A549 treated with CpdA at 1 μM for 4 hours (cell line): ENCODE data around the gene GRAP2. TPM values are rescaled to one million over a fixed set of nuclear protein-coding genes. Genes with fewer than 3 reads are reported as not detected.

ENCODE experiments used
- total RNA-seq: library from RNA; stranded (reverse); fragments of 200-300 nt; extraction: Qiagen RNA extraction; gene quantifications from 5 replicates; pipeline ENCODE4 v1.2.3, GENCODE V29; 2022; ENCODE audit warnings: low read depth

GRAP2 gene
- total RNA-seq = not detected in 5 replicates

GRCh38 chr22:39900306-39901227 lies at the start of gene GRAP2:
TSS of gene GRAP2 (plus strand) at chr22:39901084. CDS start at chr22:39947107, 46,023 bp downstream.

DNA sequence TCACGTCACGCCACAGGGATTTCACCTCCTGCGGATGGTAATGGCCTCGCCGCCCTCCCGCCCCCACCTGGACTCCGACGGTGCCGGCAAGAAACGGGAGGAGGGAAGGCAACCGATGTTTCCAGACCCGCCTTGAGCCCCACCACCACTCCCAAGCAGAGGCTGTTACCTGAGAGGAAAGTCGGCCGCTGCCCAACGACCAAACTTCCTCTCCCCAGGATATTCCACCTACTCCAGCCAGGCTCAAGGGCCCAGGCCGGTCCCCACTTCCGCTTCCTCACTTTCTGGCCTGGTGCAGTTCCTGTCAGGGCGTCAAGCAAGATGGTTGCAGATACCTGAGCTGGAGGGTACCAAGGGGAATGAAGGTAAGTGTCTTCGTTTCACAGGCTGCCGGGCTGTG lies 7.4 kb upstream of the GRAP2 start, which contains the start of gene ENTHD1:
Gene ENTHD1, minus strand, starts transcription at position 235 of the 400 bp plus-strand sequence. CDS start 6,012 bp downstream, outside the sequence.

DNA sequence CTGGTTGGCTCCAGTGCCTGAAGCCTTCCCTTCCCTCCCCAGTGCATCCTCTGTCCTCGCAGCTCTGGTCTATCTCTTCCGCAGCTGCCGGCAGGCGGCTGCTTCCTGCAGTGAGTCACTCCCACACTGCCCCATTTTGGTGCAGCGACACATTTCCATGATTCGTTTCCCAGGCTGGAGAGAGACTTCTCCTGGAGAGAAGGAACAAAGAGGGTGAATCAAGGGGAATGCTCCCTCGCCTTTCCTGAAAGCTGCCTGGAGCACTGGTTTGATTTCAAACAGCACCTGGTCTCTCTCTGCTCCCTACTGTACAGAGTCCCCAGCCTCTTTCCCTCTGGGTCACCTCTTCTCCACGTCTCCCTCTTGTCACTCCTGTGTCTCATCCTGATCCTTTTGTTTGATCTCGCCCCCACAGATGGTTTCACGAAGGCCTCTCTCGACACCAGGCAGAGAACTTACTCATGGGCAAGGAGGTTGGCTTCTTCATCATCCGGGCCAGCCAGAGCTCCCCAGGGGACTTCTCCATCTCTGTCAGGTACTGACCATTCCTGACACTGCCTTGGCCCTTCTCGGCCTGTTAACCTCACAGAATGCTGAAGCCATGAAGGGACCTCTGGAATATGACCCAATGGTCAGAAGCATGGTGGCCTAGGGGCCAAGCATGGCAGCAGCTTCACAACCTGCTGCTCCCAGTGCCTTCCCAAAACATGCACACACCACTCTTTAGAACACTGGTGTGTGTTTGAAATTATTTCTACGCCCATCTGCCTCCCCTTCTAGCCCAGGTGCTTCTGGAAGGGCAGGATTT lies 59.0 kb downstream of the GRAP2 start, which contains the start of gene TMA7B:
Gene TMA7B, plus strand, starts transcription at position 758 of the 808 bp plus-strand sequence. CDS start 3,978 bp downstream, outside the sequence.

GRCh38 chr22:39994566-39995392 lies 93.9 kb downstream of the GRAP2 start, which contains the start of gene FAM83F:
TSS of gene FAM83F (plus strand) at chr22:39994954. CDS start at chr22:39995043, 89 bp downstream.

Other genes with a start within 250 kb of the GRAP2 start
- not detected in 5 replicates for gene ENTHD1, start 7.3 kb upstream of the GRAP2 start, total RNA-seq
- gene TMA7B, start 59.3 kb downstream of the GRAP2 start, total RNA-seq = not detected in 5 replicates
- not detected in 5 replicates for gene FAM83F, start 93.9 kb downstream of the GRAP2 start, total RNA-seq